Measurements from ENCODE around the gene NPAS3. TPM values are rescaled to one million over a fixed set of nuclear protein-coding genes. Genes with fewer than 3 reads are reported as not detected.

Gene NPAS3
- total RNA-seq, 1 donor from 2014 or later = 0.93 TPM

- DNase-seq (ENCODE audit: extremely low read depth, low read depth, low spot score) = no peak
These were observed 816.7 kb downstream of the NPAS3 start for GRCh38 chr14:33755358-33755757.

DNA sequence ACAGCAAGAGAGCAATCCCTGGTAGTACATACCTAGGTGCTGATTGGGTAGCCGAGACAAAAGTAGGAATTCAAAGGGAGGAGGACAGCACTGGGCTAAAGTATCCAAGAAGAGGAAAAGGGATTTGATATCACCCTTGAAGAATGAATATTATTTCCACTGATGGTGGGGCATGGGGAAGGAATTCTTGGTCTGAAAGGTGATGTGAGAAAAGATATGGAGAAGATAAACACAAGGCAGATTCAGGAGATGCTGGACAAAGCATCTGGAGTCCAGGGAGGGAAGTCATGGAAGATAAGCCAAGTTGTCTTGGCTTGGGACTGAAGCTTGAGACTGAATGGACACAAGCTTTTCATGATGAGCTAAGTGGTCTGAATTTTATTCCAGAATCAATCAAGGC lies 818.2 kb downstream of the NPAS3 start:
- DNase-seq (ENCODE audit: extremely low read depth, low read depth, low spot score) = no peak

GRCh38 chr14:33758547-33758946 lies 819.9 kb downstream of the NPAS3 start:
- DNase-seq (ENCODE audit: extremely low read depth, low read depth, low spot score) = no peak

DNA sequence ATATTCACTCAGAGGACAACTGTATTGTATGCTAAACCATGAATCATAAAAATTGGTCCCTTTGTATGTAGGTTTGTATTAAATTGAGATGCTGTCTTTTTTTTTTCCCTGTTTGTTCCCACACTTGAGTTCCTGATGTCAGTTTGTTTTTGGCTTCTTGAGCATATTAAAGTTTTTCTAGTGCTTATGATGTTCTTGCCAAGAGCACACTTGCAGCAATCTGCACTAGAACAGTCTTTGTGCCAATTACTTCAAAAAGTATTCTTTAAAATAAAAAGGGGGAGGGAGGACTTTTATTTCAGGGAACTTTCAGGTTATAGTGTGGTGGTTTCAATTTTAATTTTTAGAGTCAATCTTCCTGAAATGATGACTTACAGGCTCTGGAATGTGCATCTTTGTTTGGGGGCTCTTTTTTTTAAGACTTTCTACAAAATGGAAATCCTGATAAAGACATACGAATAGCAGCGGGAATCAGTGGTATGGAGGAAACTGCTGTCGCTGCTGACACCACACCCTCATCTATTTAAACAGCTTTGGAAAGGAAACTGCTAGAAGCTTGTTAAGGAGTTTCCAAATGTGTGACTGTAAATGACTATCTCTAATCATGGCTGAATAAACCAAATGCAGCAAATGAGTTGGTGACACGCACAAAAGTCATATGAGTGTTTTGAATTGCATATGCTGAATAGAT lies 823.6 kb downstream of the NPAS3 start:
- no peak for DNase-seq (ENCODE audit: extremely low read depth, low read depth, low spot score)

DNA sequence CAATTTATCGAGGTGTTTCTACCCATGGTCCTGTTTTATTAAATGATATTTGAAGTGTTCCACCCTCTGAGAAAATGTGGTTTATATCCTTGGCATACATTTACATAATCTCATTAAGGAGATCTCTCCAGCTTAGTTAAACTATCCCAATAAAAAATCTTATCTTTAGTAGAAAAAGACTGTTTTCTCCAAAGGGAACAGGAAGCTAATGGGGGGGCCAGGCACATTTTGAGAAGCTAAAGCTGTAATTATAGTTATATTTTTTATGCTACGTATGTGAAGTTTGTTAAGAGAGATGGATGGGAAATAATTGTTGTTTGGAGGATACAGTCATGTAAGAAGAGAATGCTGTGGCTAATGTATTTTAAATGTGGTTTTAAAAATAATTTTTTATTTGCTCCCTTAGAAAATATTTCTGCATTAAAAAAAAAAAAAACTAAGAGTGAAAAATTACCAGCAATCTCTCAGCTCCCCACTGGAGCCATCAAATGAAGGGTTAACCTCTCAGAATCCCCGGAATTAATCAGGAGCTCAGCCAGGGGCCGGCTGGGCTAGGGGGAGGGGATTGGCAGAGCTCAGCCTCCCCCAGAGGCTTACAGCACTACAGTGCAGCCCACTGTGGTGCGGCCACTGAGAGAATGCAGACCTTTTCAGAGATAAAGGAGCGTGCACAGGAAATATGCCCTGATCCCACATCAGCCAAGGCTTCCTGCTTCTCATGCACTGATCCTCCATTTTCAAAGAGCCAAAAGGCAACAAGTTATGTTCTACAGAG lies 826.4 kb downstream of the NPAS3 start:
- no peak for DNase-seq (ENCODE audit: extremely low read depth, low read depth, low spot score)

- no peak for DNase-seq (ENCODE audit: extremely low read depth, low read depth, low spot score)
These were observed 829.1 kb downstream of the NPAS3 start for GRCh38 chr14:33767586-33768457.

- DNase-seq (ENCODE audit: extremely low read depth, low read depth, low spot score) = no peak
These were observed 829.8 kb downstream of the NPAS3 start for GRCh38 chr14:33768458-33768830.

DNA sequence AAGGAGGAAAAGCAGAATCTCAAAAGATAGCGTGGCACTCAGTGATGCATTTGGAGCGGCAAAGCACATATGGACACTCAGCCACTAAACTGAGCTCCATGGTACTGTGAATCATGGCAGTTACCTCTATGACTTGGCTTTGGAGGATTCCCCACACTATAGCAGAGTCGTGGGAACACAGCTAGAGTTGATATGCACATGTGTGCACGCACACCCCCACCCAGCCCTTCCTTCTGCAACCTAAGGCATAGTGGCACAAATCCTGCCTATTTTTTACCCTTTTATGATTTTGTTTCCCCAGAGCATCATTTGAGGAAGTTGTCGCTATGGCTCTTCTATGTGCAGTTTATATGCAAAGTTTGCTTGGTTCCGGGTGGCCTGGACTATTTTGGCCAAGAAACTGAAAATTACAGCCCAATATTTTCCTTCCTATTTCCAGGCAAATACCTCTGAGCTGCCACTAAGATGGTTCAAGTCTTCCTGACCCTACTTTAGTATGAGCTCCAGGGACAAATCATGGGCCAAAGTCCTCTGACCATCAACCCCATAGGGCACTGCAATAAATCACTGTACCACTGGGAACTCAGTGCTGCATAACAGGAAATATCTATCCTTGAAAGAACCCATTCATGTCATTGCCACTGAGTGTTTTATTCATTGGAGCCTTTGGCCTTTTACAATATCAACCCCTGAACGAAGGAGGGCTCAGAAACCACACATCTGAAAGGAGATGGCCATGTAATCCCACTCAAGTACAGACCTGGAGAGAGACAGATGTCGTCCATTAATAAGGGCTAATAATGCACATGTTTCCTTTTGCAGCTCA lies 834.7 kb downstream of the NPAS3 start:
- DNase-seq (ENCODE audit: extremely low read depth, low read depth, low spot score) = no peak

- DNase-seq (ENCODE audit: extremely low read depth, low read depth, low spot score) = no peak
These were observed 835.5 kb downstream of the NPAS3 start for GRCh38 chr14:33774161-33774560.

DNA sequence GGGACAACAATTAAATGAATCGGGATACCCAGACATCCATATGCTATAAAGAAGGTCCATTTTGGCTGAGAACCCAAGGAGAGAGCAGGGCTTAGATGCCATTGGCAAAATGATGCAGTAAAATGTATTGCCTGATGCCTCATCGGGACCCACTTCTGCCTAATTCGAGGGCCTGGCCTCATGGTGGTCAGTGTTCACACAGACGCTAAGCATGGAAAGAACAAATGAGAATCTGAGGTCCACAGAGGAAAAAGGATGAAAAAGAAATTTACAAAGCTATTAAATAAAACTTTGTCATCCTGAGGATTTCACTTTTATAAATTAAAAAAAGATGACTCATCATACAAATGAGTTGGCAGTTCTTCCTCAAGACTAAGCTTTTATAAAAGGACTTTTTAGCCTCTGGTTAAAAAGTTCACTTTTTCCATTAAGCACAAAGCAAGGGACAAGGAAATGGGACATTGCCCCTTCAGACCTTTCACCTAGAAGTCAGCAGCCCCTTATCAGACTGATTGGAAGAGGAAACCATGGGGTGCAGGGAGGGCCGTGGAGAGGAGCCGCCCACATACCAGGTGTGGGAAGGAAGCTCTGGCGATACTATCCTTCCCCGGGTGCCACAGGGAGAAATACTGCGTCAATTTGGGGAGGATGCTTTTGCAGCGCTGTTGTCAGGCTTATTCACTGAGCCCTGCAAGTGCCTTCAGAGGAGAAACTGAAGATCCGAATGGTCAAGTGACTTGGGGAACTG lies 836.2 kb downstream of the NPAS3 start:
- DNase-seq (ENCODE audit: extremely low read depth, low read depth, low spot score) = no peak

DNA sequence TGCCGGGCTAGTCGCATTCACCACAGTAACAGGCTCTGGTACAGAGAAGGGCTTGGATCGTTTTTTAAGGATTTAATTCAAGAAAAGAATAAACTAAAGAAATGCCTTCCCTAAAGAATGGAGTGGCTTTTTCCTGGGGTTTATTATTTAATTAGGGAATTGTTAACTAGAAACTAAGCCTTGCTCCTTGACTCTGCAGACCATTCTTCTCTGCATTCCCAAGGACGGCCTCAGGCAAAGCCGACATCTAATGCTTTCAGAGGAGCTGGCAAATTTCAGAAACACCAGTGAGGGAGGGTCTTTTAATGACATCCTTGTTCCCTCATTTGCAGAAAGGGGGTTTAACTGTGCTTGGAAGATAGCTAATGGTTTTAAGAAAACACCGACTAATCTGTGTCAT lies 838.2 kb downstream of the NPAS3 start:
- no peak for DNase-seq (ENCODE audit: extremely low read depth, low read depth, low spot score)

DNA sequence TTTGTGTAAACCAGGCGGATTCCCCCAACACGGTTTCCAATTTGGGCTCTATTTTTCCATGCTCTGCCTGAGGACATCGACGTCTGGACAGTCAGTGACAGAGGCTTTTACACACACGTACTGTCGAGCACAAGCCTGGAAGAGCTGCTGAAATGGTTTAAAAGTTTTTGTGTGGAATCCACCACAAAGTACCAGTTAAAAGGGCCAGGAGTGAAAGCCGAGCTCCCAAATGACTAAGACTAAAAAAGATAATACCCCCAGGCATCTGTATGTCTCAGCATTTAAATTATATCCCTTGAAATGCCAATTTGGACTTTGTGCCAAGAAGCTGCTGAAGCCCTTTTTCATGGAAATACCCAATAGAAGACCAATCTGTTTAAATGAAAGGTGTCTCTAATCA lies 839.0 kb downstream of the NPAS3 start:
- no peak for DNase-seq (ENCODE audit: extremely low read depth, low read depth, low spot score)

GRCh38 chr14:33780035-33780434 lies 841.4 kb downstream of the NPAS3 start:
- no peak for DNase-seq (ENCODE audit: extremely low read depth, low read depth, low spot score)

DNA sequence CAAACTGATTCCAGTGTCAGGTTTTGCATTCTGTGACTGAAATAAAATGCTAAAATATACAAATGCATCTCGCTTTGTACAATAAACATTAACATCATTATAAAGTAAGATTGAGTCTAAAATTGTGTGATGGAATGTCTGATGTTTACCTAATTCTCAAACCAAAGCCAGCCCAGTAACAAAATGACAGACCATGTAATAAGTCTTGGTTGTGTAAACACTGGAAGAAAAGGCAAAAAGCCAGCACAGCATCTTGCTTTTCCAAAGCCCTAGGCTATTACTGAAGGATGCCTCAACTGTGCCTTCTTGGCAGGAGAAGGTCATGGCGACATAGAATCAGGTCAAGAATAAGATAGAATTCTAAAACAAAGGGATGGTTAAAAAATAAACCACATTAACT lies 842.6 kb downstream of the NPAS3 start:
- DNase-seq (ENCODE audit: extremely low read depth, low read depth, low spot score) = no peak

GRCh38 chr14:33782923-33783322 lies 844.2 kb downstream of the NPAS3 start:
- DNase-seq (ENCODE audit: extremely low read depth, low read depth, low spot score) = no peak

- DNase-seq (ENCODE audit: extremely low read depth, low read depth, low spot score) = no peak
These were observed 847.6 kb downstream of the NPAS3 start for GRCh38 chr14:33786091-33786825.

- no peak for DNase-seq (ENCODE audit: extremely low read depth, low read depth, low spot score)
These were observed 849.5 kb downstream of the NPAS3 start for GRCh38 chr14:33788161-33788560.

DNA sequence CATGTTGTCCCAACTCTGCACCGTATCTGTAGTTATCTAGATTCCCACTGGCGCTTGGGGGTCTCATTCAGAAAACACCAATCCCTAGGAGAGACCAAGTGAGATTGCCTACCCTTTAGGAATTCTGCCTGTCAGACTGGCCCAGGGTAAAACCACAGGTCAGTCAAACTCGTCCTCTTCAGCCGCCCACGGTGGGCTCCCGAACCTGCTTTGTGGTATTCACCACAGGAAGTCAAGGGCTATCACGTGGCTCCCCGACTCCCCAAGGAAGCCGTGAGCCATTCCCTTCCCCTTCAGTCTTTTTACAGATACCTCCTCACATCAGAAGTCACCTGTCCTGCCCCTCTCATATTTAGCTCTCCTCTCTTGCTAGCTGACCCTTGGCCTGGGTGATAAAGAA lies 852.3 kb downstream of the NPAS3 start:
- DNase-seq (ENCODE audit: extremely low read depth, low read depth, low spot score) = no peak

DNA sequence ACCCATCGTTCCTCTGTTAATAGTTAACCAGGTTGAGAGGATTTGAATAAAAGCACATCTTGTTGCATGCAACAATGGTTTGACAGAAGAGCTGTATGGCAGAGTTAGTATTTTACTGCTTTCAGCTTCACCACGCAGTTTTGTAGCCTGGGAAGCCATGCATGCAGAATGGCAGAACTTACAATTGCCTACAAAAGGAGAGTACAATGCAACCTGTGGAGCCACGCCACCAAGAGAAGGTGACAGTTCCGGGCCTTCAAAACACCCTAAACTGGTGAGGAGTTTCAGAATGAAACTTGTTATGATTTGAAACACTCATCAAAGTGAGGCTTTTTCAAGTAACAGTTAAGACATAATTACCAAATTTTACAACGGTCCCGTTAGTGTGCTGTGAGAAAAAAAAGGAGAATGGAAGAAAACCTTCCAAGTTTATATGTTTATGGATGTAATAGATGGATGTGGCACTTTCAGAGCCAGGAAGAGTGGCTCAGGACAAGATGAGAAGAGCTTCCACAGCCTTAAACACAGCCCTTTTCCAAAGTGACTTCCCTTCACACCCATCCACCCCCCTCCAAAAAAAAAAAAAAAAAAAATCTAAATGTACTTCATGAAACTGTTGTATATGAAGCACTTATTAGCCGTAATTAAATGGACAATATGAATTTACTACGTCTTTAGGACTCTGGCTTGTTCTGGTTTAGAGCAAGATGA lies 853.5 kb downstream of the NPAS3 start:
- no peak for DNase-seq (ENCODE audit: extremely low read depth, low read depth, low spot score)
